Measurements from ENCODE around the gene EDDM3A. TPM values are rescaled to one million over a fixed set of nuclear protein-coding genes. Genes with fewer than 3 reads are reported as not detected.
"Not testable (repeated sequence)": the region's sequence is repeated elsewhere in the genome, so short reads cannot be mapped to it uniquely, and the experiment has no call there.

EDDM3A gene
- total and polyA plus RNA-seq, 2 of the 13 experiments (the other 11 are each of a cell fraction or from before 2014, with no cell fraction given), result not detected

DNA sequence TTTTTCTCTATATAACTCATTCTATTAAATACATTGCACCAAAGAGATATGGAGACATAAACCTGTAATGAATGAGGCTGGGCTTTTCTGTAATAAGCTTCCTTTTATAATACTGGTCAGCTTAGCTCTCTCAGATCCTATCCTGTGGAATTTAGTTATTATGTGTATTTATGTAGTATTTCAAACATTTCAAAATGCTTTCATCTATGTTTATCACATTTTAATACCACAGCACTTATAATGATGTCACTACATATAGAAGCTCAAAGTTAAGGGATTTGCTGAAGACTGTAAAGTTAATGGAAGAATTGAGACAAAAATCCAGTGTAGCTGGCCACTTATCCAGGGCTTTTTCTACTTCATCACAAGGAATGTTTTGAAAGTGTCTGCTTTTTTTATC, 45.8 kb upstream of the EDDM3A start (continued):
- TF ChIP-seq, protein P1, sequence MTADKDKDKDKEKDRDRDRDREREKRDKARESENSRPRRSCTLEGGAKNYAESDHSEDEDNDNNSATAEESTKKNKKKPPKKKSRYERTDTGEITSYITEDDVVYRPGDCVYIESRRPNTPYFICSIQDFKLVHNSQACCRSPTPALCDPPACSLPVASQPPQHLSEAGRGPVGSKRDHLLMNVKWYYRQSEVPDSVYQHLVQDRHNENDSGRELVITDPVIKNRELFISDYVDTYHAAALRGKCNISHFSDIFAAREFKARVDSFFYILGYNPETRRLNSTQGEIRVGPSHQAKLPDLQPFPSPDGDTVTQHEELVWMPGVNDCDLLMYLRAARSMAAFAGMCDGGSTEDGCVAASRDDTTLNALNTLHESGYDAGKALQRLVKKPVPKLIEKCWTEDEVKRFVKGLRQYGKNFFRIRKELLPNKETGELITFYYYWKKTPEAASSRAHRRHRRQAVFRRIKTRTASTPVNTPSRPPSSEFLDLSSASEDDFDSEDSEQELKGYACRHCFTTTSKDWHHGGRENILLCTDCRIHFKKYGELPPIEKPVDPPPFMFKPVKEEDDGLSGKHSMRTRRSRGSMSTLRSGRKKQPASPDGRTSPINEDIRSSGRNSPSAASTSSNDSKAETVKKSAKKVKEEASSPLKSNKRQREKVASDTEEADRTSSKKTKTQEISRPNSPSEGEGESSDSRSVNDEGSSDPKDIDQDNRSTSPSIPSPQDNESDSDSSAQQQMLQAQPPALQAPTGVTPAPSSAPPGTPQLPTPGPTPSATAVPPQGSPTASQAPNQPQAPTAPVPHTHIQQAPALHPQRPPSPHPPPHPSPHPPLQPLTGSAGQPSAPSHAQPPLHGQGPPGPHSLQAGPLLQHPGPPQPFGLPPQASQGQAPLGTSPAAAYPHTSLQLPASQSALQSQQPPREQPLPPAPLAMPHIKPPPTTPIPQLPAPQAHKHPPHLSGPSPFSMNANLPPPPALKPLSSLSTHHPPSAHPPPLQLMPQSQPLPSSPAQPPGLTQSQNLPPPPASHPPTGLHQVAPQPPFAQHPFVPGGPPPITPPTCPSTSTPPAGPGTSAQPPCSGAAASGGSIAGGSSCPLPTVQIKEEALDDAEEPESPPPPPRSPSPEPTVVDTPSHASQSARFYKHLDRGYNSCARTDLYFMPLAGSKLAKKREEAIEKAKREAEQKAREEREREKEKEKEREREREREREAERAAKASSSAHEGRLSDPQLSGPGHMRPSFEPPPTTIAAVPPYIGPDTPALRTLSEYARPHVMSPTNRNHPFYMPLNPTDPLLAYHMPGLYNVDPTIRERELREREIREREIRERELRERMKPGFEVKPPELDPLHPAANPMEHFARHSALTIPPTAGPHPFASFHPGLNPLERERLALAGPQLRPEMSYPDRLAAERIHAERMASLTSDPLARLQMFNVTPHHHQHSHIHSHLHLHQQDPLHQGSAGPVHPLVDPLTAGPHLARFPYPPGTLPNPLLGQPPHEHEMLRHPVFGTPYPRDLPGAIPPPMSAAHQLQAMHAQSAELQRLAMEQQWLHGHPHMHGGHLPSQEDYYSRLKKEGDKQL (CRISPR knock-in tag; IDR thresholded peaks at IDR 0.05; ENCODE audit: low read depth), result no peak
- no peak for TF ChIP-seq GATA4 (IDR thresholded peaks at IDR 0.05; ENCODE audit: borderline replicate concordance, low read depth)

DNA sequence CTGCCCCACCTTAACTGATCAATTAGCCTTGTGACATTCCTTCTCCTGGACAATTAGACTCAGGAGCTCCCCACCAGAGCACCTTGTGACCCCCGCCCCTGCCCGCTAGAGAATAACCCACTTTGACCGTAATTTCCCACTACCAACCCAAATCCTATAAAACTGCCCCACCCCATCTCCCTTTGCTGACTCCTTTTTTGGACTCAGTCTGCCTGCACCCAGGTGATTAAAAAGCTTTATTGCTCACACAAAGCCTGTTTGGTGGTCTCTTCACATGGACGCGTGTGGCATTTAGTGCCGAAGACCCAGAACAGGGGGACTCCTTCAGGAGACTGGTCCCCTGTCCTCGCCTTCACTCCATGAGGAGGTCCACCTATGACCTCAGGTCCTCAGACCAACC, 44.7 kb upstream of the EDDM3A start:
- H3K4me3 ChIP-seq (replicated peaks in 1 of 3; ENCODE audit: insufficient read depth in 1 of 3, low read depth in 2 of 3, low read length in 3 of 3); CTCF ChIA-PET (ENCODE audit: low intra/inter-chr PET ratio, low total read pairs); H2AFZ ChIP-seq (ENCODE audit: low read length); H3K79me2 ChIP-seq (ENCODE audit: insufficient read depth, low read length); ATAC-seq; DNase-seq (ENCODE audit: low spot score); H3K9me3 ChIP-seq (ENCODE audit: low read length); H3K9ac ChIP-seq (ENCODE audit: insufficient read depth, low read depth, low read length); intact Hi-C loops (cut with micrococcal nuclease; ENCODE audit: unreplicated experiment); H3K4me1 ChIP-seq (ENCODE audit: insufficient read depth, low read length); FAIRE-seq; H3K27me3 ChIP-seq (ENCODE audit: control insufficient read depth in 1 of 2, insufficient read depth in 2 of 2, low read length in 2 of 2); H3K4me2 ChIP-seq (ENCODE audit: low read depth, low read length); in situ Hi-C loops (cut with HindIII; ENCODE audit: extremely low pct_ligation_motif_present, low pct_unique_long_range_greater_than_20kb); H3K27ac ChIP-seq (ENCODE audit: extremely low read length, insufficient read depth, low read length); BruUV-seq (replicated peaks): not testable (repeated sequence)
- POLR2A ChIA-PET, result interaction anchor here (1.5 to 2.0 kb wide), 2 partner anchors 13 to 20 kb away, joined by 3 to 6 read pairs; no protein-coding TSS in a partner anchor
- Histone ChIP-seq H4K20me1 (ENCODE audit: insufficient read depth, low read length) (peaks cover 35% of the 10 kb centered on the region), H3K36me3 (replicated peaks in 1 of 2; ENCODE audit: control insufficient read depth in 1 of 2, insufficient read depth in 2 of 2, low read length in 2 of 2) (peaks cover 22 to 47% of the 10 kb centered on the region in 2 experiments)
- TF ChIP-seq PAF1 (CRISPR knock-in tag; IDR thresholded peaks at IDR 0.05) (peak; percentile 9; the same call in 1 of the 2 replicates), ZC3H13 (CRISPR knock-in tag; IDR thresholded peaks at IDR 0.05) (peak; percentile 90), POLR2G (IDR thresholded peaks at IDR 0.05; ENCODE audit: low read depth, low read length) (peak; percentile 55; the same call in 1 of the 2 replicates), RBM22 (optimal IDR thresholded peaks at IDR 0.05; ENCODE audit: low read length) (peak; percentile 60), POLR2A (IDR thresholded peaks at IDR 0.05; ENCODE audit: insufficient read depth in 1 of 2, low read depth in 2 of 2, low read length in 2 of 2) (0 out of 4 replicates have a peak, but pooled peaks of 1 of the 2 experiments have one; percentile 8)
- WGBS (ENCODE audit: low lambda C conversion rate), result 97% methylated on average over 7 of the region's 7 CpGs
